IPS-20b (cell line): ENCODE data around the gene TMEM164.

Experiments
- H3K27ac ChIP-seq: one replicate; pipeline ENCODE4 v1.5.1; 2013; ENCODE audit warnings: low read length
- H3K27me3 ChIP-seq: 2 replicates; pipeline ENCODE4 v1.6.1; 2013; ENCODE audit warnings: mild to moderate bottlenecking, low read length, inconsistent platforms; ENCODE audit not compliant: insufficient read depth
- H3K36me3 ChIP-seq: 2 replicates; pipeline ENCODE4 v1.6.1; 2013; ENCODE audit warnings: low read depth, mild to moderate bottlenecking, inconsistent platforms, low read length, moderate library complexity; ENCODE audit not compliant: insufficient read depth
- H3K4me1 ChIP-seq: 2 replicates; pipeline ENCODE4 v1.6.1; 2013; ENCODE audit warnings: mild to moderate bottlenecking, control low read depth, inconsistent platforms, low read length, moderate library complexity; ENCODE audit not compliant: insufficient read depth
- H3K4me3 ChIP-seq: 2 replicates; pipeline ENCODE4 v1.5.1; 2013; ENCODE audit warnings: mild to moderate bottlenecking, low read length, inconsistent platforms
- H3K9ac ChIP-seq: 2 replicates; pipeline ENCODE4 v1.6.1; 2013; ENCODE audit warnings: low read depth, mild to moderate bottlenecking, inconsistent platforms, low read length, moderate library complexity
- H3K9me3 ChIP-seq: 2 replicates; pipeline ENCODE4 v1.6.1; 2013; ENCODE audit warnings: mild to moderate bottlenecking, low read depth, low read length, inconsistent platforms; ENCODE audit not compliant: insufficient read depth

The TMEM164 gene

DNA sequence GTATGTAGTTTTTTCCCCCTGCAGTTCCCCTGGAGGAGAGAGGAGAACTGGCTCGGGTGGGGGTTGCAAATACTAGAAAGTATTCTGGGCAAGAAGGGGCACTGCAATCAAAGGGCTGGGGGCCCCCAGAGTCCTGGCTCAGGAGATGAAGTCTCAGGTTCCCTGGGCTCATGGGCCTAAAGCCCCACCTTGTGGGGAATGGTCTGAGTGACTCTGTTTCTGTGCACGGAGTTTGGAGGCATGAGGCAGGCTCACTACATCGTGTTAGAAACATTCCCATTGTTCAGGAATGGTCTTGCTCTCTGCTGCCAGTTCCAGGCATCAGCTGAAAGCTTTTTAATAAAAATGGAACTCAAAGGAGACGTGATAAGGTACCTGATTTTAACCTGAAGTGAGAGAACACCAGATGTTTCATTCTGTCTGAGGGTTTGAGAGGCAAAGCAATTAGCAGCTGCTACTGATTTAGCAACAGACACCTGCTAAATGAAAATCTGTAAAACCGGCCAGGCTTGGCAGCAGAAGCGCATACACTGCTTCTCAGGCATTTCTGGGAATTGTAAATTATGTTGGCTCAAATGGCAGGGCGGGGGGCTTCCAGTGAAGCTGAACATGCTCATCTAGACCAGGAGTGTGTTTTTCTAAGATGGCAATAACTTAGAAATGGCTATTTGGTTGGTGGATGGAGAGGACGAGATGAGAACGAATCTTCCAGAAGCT lies 122.7 kb downstream of the TMEM164 start:
- H3K27me3 ChIP-seq: no peaks in the 10 kb centered on the region
- no peak overlapping the region for H3K4me3 ChIP-seq
- H3K36me3 ChIP-seq: no peaks in the 10 kb centered on the region
- no peak overlapping the region for H3K27ac ChIP-seq
- no peaks in the 10 kb centered on the region; the same call in 1 of the 2 replicates for H3K4me1 ChIP-seq
- no peaks in the 10 kb centered on the region for H3K9me3 ChIP-seq
- no peak overlapping the region for H3K9ac ChIP-seq

DNA sequence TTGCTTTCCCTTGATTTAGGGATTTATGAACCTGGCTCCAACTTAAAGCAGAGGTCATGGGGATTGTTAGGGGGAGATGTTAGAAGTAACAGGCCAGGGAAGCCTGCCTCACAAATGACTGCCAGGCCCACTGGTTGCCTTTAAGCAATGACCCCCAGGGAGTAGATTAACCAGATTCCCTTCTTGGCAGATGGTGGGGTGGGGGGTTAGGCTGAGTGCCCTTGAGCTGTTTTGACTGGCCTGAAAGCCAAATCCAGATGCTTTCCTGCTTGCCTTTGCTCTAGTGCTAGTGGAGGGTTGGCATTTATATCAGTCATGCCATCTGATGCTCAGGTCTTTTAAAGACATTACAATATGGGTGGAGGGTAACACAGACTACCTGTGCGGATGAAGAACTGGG lies 128.1 kb downstream of the TMEM164 start:
- Histone ChIP-seq H3K27me3 (no peaks in the 10 kb centered on the region), H3K4me1 (no peaks in the 10 kb centered on the region), H3K27ac (no peak overlapping the region), H3K4me3 (no peak overlapping the region), H3K36me3 (no peaks in the 10 kb centered on the region), H3K9ac (no peak overlapping the region), H3K9me3 (no peaks in the 10 kb centered on the region)

DNA sequence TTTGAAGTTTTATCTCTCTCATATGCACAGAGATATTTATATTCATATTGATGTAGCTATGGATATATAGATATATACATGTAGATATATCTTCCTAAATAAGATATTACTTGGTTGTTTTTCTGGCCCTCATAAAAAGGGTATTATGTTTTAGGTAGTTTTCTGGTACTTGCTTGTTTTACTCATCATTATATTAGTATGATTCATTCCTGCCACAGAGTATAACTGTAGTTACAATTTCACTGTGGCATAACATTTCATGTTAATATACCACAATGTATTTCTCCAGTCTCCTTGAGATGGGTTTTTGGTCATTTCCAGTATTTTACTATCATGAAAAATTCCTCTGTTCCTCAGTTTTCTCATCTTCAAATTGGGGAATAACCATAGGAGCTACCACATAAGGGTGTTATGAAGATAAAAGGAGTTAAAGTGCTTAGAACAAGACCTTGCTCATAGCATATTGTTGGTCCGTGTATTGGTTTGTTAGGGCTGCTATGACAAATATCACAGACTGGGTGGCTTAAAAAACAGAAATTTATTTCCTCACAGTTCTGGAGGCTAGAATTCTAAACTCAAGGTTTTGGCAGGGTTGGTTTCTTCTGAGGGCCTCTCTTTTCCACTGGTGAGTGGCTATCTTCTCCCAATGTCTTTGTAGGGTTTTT lies 129.7 kb downstream of the TMEM164 start:
- no peaks in the 10 kb centered on the region for H3K4me1 ChIP-seq
- no peak overlapping the region for H3K9ac ChIP-seq
- no peak overlapping the region for H3K4me3 ChIP-seq
- H3K9me3 ChIP-seq: no peaks in the 10 kb centered on the region
- no peaks in the 10 kb centered on the region for H3K27me3 ChIP-seq
- no peak overlapping the region for H3K27ac ChIP-seq
- H3K36me3 ChIP-seq: no peaks in the 10 kb centered on the region

DNA sequence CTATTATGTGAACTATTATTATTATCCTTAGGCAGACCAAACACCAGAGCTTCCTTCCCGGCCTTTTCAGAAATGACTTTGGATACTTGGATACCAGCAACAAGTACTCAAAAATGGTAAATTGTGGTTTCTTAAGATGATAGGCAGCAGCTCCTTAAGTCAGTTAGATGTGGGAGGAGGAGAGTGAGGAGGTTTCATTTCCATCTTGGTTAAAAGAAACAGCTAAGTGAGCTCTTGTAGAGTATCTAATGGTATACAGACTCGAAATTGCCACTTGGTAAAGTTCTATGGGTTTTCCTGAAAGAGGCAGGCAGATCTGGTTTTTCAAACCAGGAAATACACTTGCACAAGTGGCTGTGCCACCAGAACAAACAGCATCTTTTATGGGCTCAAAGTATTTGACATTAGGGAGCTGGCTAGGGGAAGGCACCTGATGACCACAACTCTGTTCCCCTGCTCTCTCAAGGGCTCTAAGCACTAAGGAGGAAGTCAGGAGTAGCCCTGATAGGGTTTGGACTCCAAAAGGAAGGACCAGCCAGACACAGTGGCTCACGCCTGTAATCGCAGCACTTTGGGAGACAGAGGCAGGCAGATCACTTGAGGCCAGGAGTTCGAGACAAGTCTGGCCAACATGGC lies 130.9 kb downstream of the TMEM164 start:
- Histone ChIP-seq H3K36me3 (no peaks in the 10 kb centered on the region), H3K9me3 (no peaks in the 10 kb centered on the region), H3K27ac (no peak overlapping the region), H3K4me1 (no peaks in the 10 kb centered on the region), H3K27me3 (no peaks in the 10 kb centered on the region), H3K4me3 (no peak overlapping the region), H3K9ac (no peak overlapping the region)

DNA sequence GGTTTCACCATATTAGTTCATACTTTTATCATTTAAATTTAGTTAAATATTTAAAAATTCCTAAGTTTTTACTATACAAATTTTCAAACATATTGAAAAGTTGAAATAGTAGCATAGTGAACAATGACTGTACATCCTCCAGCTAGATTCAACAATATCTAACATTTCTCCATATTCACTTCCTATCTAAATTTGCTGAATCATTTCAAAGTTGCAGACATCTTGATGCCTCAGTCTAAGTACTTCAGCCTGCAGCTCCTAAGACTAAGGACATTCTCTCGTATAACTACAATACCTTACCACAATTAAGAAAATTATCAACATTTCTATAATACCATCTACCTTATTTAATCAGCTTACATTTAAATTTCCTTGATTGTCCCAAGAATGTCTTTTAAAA lies 132.7 kb downstream of the TMEM164 start:
- Histone ChIP-seq H3K36me3 (no peaks in the 10 kb centered on the region), H3K9ac (no peak overlapping the region), H3K27ac (no peak overlapping the region), H3K4me1 (no peaks in the 10 kb centered on the region), H3K4me3 (no peak overlapping the region), H3K9me3 (no peaks in the 10 kb centered on the region), H3K27me3 (no peaks in the 10 kb centered on the region)

DNA sequence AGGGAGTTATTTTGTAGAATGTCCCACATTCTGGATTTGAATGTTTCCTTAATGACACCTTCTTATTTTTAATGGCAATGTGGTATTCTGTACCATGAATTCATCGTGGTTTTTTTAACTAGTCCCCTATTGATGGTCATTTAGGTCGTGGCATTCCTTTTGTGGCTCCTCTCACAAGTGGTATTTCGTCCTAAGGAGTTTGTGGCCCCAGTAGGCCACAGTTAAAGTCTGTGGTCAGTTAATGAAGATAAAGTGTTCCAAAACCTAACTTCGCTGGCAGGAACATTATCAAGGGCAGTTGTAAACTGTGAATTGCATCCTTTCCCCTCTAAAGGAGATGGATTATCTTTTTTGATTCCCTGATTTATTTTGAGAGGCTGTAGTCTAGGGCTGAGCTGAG lies 133.2 kb downstream of the TMEM164 start:
- H3K9ac ChIP-seq: no peak overlapping the region
- H3K27ac ChIP-seq: no peak overlapping the region
- no peaks in the 10 kb centered on the region for H3K9me3 ChIP-seq
- H3K4me1 ChIP-seq: no peaks in the 10 kb centered on the region
- no peak overlapping the region for H3K4me3 ChIP-seq
- H3K36me3 ChIP-seq: no peaks in the 10 kb centered on the region
- H3K27me3 ChIP-seq: no peaks in the 10 kb centered on the region

DNA sequence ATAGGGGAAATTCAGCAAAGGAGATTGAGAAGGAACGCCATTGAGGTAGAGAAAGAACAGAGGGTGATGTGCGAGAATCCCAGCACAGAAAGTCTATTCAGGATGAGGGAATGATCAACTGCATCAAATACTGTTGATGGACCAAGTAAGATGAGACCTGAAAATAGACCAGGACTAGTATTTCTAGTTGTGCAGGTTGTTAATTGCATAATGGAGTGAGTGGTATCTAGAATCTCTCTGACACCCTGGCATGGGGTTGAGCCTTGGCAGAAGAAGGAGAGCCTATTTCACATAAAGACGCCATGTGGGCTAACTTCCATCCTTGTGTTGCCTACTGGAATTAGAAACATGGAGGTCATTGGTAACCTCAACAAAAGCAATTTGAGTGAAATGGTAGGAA lies 135.6 kb downstream of the TMEM164 start:
- H3K27me3 ChIP-seq: no peaks in the 10 kb centered on the region

DNA sequence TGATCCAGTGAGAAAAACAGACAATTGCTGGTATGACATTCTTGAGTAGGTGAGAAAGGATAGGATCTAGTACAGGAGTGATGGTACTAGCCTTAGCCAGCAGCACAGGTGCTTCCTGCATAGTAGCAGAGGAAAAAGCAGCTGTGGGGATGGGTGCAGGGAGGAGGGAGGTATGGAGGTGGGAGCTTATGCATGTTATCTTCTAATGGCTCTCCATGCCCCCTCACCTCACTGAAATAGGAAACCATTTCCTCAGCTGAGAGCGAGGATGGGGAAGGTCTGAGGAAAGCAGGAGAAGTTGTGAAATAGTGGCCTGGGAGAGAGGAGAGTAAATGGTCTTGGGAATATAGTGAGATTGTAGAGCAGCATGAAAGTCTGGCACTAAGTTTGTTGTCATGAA lies 136.3 kb downstream of the TMEM164 start:
- Histone ChIP-seq H3K27me3 (no peaks in the 10 kb centered on the region), H3K4me1 (no peaks in the 10 kb centered on the region), H3K27ac (no peak overlapping the region), H3K9ac (no peak overlapping the region), H3K4me3 (no peak overlapping the region), H3K9me3 (no peaks in the 10 kb centered on the region), H3K36me3 (no peaks in the 10 kb centered on the region)

More for the DNA sequence above, 135.6 kb downstream of the TMEM164 start:
- Histone ChIP-seq H3K4me3 (no peak overlapping the region), H3K27ac (no peak overlapping the region), H3K9me3 (no peaks in the 10 kb centered on the region), H3K4me1 (no peaks in the 10 kb centered on the region), H3K9ac (no peak overlapping the region), H3K36me3 (no peaks in the 10 kb centered on the region)

DNA sequence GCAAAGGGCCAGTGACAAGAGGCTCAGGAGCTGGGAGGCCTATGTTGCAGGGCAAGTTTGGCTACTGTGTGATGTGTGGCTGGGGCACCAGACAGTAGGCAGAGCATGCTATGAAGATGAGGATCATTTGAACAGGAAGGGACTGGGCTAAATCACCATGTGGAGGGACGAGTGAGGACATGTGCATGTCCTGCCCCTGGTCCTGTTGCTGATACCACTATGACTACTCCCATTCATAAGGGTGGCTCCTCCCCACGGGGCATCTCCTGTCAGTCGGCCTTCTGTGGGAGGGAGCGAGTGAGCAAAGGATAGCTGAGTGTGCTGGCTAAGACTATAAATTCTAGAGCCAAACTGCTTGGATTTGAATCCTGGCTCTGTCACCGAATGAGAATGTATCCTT lies 139.2 kb downstream of the TMEM164 start:
- Histone ChIP-seq H3K9me3 (no peaks in the 10 kb centered on the region), H3K9ac (no peak overlapping the region), H3K4me3 (no peak overlapping the region), H3K27me3 (no peaks in the 10 kb centered on the region), H3K36me3 (no peaks in the 10 kb centered on the region), H3K27ac (no peak overlapping the region), H3K4me1 (no peaks in the 10 kb centered on the region)

DNA sequence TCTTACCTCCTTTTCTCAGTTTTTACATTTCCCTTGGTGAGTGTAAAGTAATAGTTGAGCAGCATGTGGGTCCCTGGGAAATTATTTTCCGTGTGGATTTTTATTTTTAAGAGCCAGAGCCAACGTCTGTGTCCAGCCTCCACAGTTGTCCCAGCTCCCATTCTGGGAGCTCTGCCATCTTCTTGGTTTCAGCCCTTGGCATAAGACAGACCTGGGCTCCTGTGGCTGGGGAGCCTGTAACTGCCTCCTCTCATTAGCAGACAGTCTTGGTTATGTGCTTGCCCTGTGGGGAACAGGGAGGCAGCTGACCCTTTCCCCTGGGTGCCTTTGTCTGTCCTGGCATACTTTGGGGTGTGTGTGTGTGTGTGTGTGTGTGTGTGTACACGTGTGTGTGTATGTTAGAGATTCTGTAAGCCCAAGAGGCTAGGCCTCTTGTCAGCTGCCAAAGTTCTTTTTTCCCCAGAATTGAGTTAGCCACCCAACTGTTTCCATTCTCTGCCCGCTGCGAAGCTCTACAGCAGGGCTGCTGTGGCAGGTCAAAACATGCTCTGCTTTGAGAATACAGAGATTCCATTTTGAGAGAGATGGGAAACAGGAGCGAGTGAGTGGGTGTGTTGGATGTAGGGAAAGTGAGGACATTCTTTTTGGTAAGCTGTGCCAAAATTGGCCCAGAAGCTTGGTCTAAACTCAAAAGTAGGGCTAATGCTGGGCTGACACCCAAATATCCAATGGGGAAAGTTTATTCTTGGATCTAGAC lies 140.7 kb downstream of the TMEM164 start:
- Histone ChIP-seq H3K27ac (no peak overlapping the region), H3K4me1 (no peaks in the 10 kb centered on the region), H3K36me3 (no peaks in the 10 kb centered on the region), H3K4me3 (no peak overlapping the region), H3K9ac (no peak overlapping the region), H3K27me3 (no peaks in the 10 kb centered on the region), H3K9me3 (no peaks in the 10 kb centered on the region)

DNA sequence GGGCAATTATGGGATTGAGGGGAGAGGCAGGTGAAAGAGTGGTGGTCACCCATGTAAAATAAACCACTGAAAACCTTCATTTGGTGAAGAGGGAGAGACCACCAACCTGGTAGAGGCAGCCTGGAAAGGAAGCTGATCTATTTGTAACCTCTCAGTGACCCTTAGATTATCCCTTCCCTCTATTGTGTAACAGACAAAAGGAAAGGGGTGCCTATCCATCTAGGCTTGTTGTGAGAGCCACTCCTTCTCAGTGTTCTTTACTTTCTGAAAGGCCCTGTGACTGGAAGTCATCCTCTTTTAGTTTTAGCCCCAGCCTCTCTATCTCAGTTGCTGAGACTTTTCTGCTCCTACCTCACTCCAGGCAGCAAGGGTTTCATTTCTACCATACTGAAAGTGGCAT lies 142.4 kb downstream of the TMEM164 start:
- Histone ChIP-seq H3K27me3 (no peaks in the 10 kb centered on the region), H3K4me3 (no peak overlapping the region), H3K27ac (no peak overlapping the region), H3K9me3 (no peaks in the 10 kb centered on the region), H3K36me3 (no peaks in the 10 kb centered on the region), H3K9ac (no peak overlapping the region), H3K4me1 (no peaks in the 10 kb centered on the region)
